K562 (cell line): ENCODE results near the gene ALG9. TPM values are rescaled to one million over a fixed set of nuclear protein-coding genes. Genes with fewer than 3 reads are reported as not detected.

Experiments
- CBFA2T3 ChIP-seq: fragments of 450-650 bp; IDR thresholded peaks from 2 replicates; pipeline ENCODE4 v1.6.1; 2017
- CTBP1 ChIP-seq: fragments of 450-650 bp; IDR thresholded peaks from 2 replicates; pipeline ENCODE4 v1.6.1; 2016; ENCODE audit warnings: borderline replicate concordance
- CXXC5 ChIP-seq: fragments of 250-450 bp; sonication (Bioruptor Pico); IDR thresholded peaks from 2 replicates; pipeline ENCODE4 v1.8.0; 2022; ENCODE audit warnings: inconsistent platforms, mild to moderate bottlenecking, moderate library complexity
- ETS2 ChIP-seq: IDR thresholded peaks from 2 replicates; pipeline ENCODE4 v1.6.1; 2016; ENCODE audit warnings: borderline replicate concordance, missing genetic modification characterization, mild to moderate bottlenecking, moderate library complexity, missing compliant biosample characterization; ENCODE audit not compliant: poor library complexity, severe bottlenecking
- HDAC1 ChIP-seq, 2 experiments: fragments of 450-650 bp; IDR thresholded peaks; 2 replicates each; pipeline ENCODE4 v1.6.1; 2016 to 2017; ENCODE audit warnings: inconsistent platforms in 1 of 2, mild to moderate bottlenecking in 1 of 2, moderate library complexity in 1 of 2
- HDGF ChIP-seq: fragments of 450-650 bp; IDR thresholded peaks from 2 replicates; pipeline ENCODE4 v1.6.1; 2016
- MAFK ChIP-seq: IDR thresholded peaks from 2 replicates; pipeline ENCODE4 v1.6.1; 2011; ENCODE audit warnings: low read length, improper control_type of control experiment
- NCOR1 ChIP-seq: fragments of 450-650 bp; IDR thresholded peaks from 2 replicates; pipeline ENCODE4 v1.6.1; 2016; ENCODE audit warnings: mild to moderate bottlenecking, moderate library complexity
- NFIC ChIP-seq: fragments of 450-650 bp; IDR thresholded peaks from 2 replicates; pipeline ENCODE4 v1.6.1; 2017; ENCODE audit warnings: mild to moderate bottlenecking, inconsistent platforms
- NFRKB ChIP-seq: fragments of 450-650 bp; IDR thresholded peaks from 2 replicates; pipeline ENCODE4 v1.6.1; 2016; ENCODE audit warnings: low read depth
- OTX1 ChIP-seq: fragments of 450-650 bp; formaldehyde crosslinking; IDR thresholded peaks from 2 replicates; pipeline ENCODE4 v1.4.0; 2022; ENCODE audit warnings: mild to moderate bottlenecking
- SETDB1 ChIP-seq: IDR thresholded peaks from one replicate; pipeline ENCODE4 v1.6.1; 2012; ENCODE audit warnings: low read length, control low read depth, inconsistent platforms
- SPI1 ChIP-seq: IDR thresholded peaks from 2 replicates; pipeline ENCODE4 v1.6.1; 2011; ENCODE audit warnings: low read depth, low read length, control low read depth, borderline replicate concordance
- TBL1XR1 ChIP-seq, 2 experiments: IDR thresholded peaks; 2 replicates each; pipeline ENCODE4 v1.6.1; 2012; ENCODE audit warnings: improper control_type of control experiment in 2 of 2, low read length in 2 of 2, mild to moderate bottlenecking in 1 of 2
- YBX1 ChIP-seq: fragments of 450-650 bp; IDR thresholded peaks from 2 replicates; pipeline ENCODE4 v1.7.1; 2016; ENCODE audit warnings: mild to moderate bottlenecking
- ZKSCAN3 ChIP-seq: fragments of 250-450 bp; sonication (Bioruptor Pico); IDR thresholded peaks from 2 replicates; pipeline ENCODE4 v1.4.0; 2020
- ZNF165 ChIP-seq: fragments of 250-450 bp; sonication (Bioruptor Pico); IDR thresholded peaks from 2 replicates; pipeline ENCODE4 v1.4.0; 2020; ENCODE audit warnings: borderline replicate concordance
- ZNF263 ChIP-seq: sonication (generic); formaldehyde crosslinking; IDR thresholded peaks from 2 replicates; pipeline ENCODE4 v1.8.0; 2022; ENCODE audit warnings: mild to moderate bottlenecking, missing genetic modification reagents, borderline replicate concordance
- ZNF584 ChIP-seq: fragments of 200-800 bp; sonication (Bioruptor generic); IDR thresholded peaks from 2 replicates; pipeline ENCODE4 v1.6.1; 2016; ENCODE audit warnings: low read depth, mild to moderate bottlenecking, missing genetic modification characterization, missing compliant biosample characterization
- ZNF668 ChIP-seq: fragments of 250-450 bp; sonication (Bioruptor Pico); IDR thresholded peaks from 2 replicates; pipeline ENCODE4 v1.8.0; 2022; ENCODE audit warnings: mild to moderate bottlenecking, inconsistent platforms
- polyA plus RNA-seq, 8 experiments: library from polyadenylated mRNA; depleted of rRNA in 4 of 8; stranded (reverse) in 5 of 8; unstranded in 3 of 8; fragments of >200 nt; fragmentation: Nextera tagmentation in 2 of 8; fragmentation: Illumina TruSeq in 1 of 8; extraction: Ambion mirVana in 2 of 8; extraction: Trizol in 1 of 8; gene quantifications; 2 replicates each; pipeline versions ENCODE4 v1.2.1 to v1.2.3, GENCODE V29; 2011 to 2014; ENCODE audit warnings: inconsistent platforms in 1 of 8, missing spikeins in 1 of 8
- total RNA-seq, 7 experiments: library from RNA; depleted of rRNA in 6 of 7; stranded (reverse); fragments of >200 nt in 6 of 7; fragmentation: Illumina TruSeq in 2 of 7; extraction: Trizol in 2 of 7; gene quantifications; 2 replicates each; pipeline versions ENCODE4 v1.2.1 to v1.2.3, GENCODE V29; 2011 to 2021; ENCODE audit warnings: low replicate concordance in 1 of 7
- TF ChIP-seq, protein P1 (sequence below), 2 experiments: fragments of 450-650 bp in 1 of 2; sonication (generic) in 1 of 2; formaldehyde crosslinking; conservative IDR thresholded peaks; 2 replicates each; pipeline versions ENCODE4 v1.4.0 to v1.8.1; 2020 to 2022; ENCODE audit warnings: mild to moderate bottlenecking in 1 of 2, missing genetic modification reagents in 1 of 2
- TF ChIP-seq, protein P2 (sequence below): fragments of 250-450 bp; sonication (Bioruptor Pico); IDR thresholded peaks from 2 replicates; pipeline ENCODE4 v1.8.0; 2021; ENCODE audit warnings: mild to moderate bottlenecking, moderate library complexity
- TF ChIP-seq, protein P3 (sequence below): fragments of 250-450 bp; sonication (Bioruptor Pico); IDR thresholded peaks from 2 replicates; pipeline ENCODE4 v1.8.0; 2021; ENCODE audit warnings: borderline replicate concordance, mild to moderate bottlenecking, moderate library complexity; ENCODE audit not compliant: poor library complexity, severe bottlenecking
- TF ChIP-seq, protein P4 (sequence below): fragments of 250-450 bp; sonication (Bioruptor Pico); IDR thresholded peaks from 2 replicates; pipeline ENCODE4 v1.8.0; 2021; ENCODE audit warnings: moderate library complexity, mild to moderate bottlenecking, inconsistent platforms
- TF ChIP-seq, protein P5 (sequence below): sonication (generic); formaldehyde crosslinking; IDR thresholded peaks from 2 replicates; pipeline ENCODE4 v1.8.0; 2022; ENCODE audit warnings: mild to moderate bottlenecking, missing genetic modification reagents

ALG9 gene
- total and polyA plus RNA-seq, 9 of the 15 experiments (the other 6 are each of a cell fraction or from before 2014, with no cell fraction given): 11.5 to 40.5 (median 24.9) TPM

DNA sequence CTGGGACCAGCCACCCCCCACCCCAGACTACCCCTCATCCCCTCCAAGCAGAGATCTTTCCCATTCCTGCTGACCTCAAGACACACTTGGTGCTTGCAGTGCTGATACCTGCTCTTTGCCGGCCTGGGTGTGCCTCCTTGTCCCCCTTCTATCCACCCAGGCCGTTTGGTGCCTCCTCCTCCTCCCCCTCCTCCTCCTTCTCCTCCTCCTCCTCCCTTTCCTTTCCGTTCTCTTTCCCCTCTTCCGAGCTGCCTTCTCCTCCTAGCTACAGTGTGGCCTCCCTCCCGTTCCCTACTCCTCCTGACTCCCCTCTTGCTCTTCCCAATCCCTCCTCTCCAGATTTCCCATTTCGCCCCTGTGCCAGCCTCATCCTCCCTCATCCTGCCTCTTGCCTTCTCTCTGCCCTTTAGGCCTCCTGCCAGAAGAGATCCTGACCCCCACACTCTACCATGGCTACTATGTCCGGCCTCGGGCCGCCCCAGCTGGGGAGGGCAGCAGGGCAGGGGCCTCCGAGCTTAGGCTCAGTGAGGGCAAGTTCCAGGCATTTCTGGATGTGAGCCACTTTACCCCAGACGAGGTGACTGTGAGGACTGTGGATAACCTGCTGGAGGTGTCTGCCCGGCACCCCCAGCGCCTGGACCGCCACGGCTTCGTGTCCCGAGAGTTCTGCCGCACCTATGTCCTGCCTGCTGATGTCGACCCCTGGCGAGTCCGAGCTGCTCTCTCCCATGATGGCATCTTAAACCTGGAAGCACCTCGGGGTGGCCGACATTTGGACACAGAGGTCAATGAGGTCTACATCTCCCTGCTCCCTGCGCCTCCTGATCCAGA is 41.9 kb upstream of the ALG9 start (continued):
- TF ChIP-seq, protein P1, sequence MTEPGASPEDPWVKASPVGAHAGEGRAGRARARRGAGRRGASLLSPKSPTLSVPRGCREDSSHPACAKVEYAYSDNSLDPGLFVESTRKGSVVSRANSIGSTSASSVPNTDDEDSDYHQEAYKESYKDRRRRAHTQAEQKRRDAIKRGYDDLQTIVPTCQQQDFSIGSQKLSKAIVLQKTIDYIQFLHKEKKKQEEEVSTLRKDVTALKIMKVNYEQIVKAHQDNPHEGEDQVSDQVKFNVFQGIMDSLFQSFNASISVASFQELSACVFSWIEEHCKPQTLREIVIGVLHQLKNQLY (CRISPR knock-in tag; conservative IDR thresholded peaks at IDR 0.05): no peak
- TF ChIP-seq, protein P2, sequence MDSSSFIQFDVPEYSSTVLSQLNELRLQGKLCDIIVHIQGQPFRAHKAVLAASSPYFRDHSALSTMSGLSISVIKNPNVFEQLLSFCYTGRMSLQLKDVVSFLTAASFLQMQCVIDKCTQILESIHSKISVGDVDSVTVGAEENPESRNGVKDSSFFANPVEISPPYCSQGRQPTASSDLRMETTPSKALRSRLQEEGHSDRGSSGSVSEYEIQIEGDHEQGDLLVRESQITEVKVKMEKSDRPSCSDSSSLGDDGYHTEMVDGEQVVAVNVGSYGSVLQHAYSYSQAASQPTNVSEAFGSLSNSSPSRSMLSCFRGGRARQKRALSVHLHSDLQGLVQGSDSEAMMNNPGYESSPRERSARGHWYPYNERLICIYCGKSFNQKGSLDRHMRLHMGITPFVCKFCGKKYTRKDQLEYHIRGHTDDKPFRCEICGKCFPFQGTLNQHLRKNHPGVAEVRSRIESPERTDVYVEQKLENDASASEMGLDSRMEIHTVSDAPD (CRISPR knock-in tag): no peak
- TF ChIP-seq MAFK: no peak
- TF ChIP-seq CBFA2T3: no peak
- no peak for TF ChIP-seq SETDB1
- peak; percentile 23; the same call in 1 of the 2 replicates for TF ChIP-seq NFIC
- no peak for TF ChIP-seq ZNF668 (CRISPR knock-in tag)
- TF ChIP-seq, protein P3, sequence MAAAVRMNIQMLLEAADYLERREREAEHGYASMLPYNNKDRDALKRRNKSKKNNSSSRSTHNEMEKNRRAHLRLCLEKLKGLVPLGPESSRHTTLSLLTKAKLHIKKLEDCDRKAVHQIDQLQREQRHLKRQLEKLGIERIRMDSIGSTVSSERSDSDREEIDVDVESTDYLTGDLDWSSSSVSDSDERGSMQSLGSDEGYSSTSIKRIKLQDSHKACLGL (CRISPR knock-in tag): no peak
- TF ChIP-seq OTX1 (CRISPR knock-in tag): no peak
- TF ChIP-seq NCOR1: no peak
- TF ChIP-seq HDGF: 0 out of 2 replicates have a peak, but pooled peaks have one; percentile 37
- peak; percentile 93 for TF ChIP-seq ZNF263 (CRISPR knock-in tag)
- TF ChIP-seq, protein P4, sequence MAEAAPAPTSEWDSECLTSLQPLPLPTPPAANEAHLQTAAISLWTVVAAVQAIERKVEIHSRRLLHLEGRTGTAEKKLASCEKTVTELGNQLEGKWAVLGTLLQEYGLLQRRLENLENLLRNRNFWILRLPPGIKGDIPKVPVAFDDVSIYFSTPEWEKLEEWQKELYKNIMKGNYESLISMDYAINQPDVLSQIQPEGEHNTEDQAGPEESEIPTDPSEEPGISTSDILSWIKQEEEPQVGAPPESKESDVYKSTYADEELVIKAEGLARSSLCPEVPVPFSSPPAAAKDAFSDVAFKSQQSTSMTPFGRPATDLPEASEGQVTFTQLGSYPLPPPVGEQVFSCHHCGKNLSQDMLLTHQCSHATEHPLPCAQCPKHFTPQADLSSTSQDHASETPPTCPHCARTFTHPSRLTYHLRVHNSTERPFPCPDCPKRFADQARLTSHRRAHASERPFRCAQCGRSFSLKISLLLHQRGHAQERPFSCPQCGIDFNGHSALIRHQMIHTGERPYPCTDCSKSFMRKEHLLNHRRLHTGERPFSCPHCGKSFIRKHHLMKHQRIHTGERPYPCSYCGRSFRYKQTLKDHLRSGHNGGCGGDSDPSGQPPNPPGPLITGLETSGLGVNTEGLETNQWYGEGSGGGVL: no peak
- TF ChIP-seq TBL1XR1 (IDR thresholded peaks at IDR 0.05; ENCODE audit: low read length in 2 of 2): no peak
- 0 out of 2 replicates have a peak, but pooled peaks have one; percentile 27 for TF ChIP-seq NFRKB
- TF ChIP-seq HDAC1 (IDR thresholded peaks at IDR 0.05): peak in 1 of 2 experiments; percentile 29; a peak in 1 of 4 replicates
- TF ChIP-seq SPI1: no peak
- no peak for TF ChIP-seq CXXC5 (CRISPR knock-in tag)
- no peak for TF ChIP-seq CTBP1
- TF ChIP-seq, protein P5, sequence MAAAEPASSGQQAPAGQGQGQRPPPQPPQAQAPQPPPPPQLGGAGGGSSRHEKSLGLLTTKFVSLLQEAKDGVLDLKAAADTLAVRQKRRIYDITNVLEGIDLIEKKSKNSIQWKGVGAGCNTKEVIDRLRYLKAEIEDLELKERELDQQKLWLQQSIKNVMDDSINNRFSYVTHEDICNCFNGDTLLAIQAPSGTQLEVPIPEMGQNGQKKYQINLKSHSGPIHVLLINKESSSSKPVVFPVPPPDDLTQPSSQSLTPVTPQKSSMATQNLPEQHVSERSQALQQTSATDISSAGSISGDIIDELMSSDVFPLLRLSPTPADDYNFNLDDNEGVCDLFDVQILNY (CRISPR knock-in tag): no peak
- no peak for TF ChIP-seq ZNF584 (CRISPR knock-in tag)
- no peak for TF ChIP-seq ZNF165 (CRISPR knock-in tag)
- TF ChIP-seq ETS2: no peak
- no peak for TF ChIP-seq YBX1
- TF ChIP-seq ZKSCAN3: no peak
